Tibial nerve (tissue), 3 donors: ENCODE results near the gene LRRC43.

ENCODE experiments used
- CTCF ChIP-seq, 5 experiments: fragments of 200-600 bp in 3 of 5; fragments of 450-650 bp in 2 of 5; sonication (generic) in 3 of 5; IDR thresholded peaks; one replicate each; pipeline ENCODE4 v1.5.1; 2016 to 2019; ENCODE audit warnings: antibody characterized with exemption in 5 of 5, mild to moderate bottlenecking in 3 of 5, moderate library complexity in 2 of 5
- POLR2A ChIP-seq, 2 donors: fragments of 450-650 bp; IDR thresholded peaks; one replicate each; pipeline ENCODE4 v1.6.1; 2017; ENCODE audit warnings: antibody characterized with exemption in 2 of 2, mild to moderate bottlenecking in 2 of 2, moderate library complexity in 2 of 2

DNA sequence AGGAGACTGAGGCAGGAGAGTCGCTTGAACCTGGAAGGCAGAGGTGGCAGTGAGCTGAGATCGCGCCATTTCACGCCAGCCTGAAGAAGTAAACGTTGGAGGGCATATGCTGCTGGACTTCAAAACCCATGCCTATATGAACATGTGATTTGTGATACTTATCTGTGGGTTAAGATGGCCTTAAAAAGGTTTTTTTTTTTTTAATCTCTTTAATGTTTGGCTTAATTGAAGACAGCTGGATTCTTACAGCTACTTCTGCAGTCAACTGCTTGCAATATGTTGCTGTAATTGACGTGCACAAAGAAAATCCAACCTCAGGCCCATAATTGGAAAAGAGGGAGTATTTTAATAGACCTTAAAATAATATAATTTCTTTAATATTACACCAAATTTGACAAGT is 19.1 kb downstream of the LRRC43 start:
- TF ChIP-seq CTCF (IDR thresholded peaks at IDR 0.05) (no peak), POLR2A (IDR thresholded peaks at IDR 0.05) (no peak)
